Uterus (tissue), 4 donors: Measurements from ENCODE around the gene ZNF578. TPM values are rescaled to one million over a fixed set of nuclear protein-coding genes. Genes with fewer than 3 reads are reported as not detected.
"Not testable (repeated sequence)": the region's sequence is repeated elsewhere in the genome, so short reads cannot be mapped to it uniquely, and the experiment has no call there.

Source experiments
- DNase-seq, 2 donors: peaks; one replicate each; pipeline ENCODE4 v3.0.0-alpha.2; 2019 to 2020
- H3K27ac ChIP-seq, 2 donors: fragments of 200-600 bp; sonication (generic); 1 replicate in 1 of 2; 2 replicates in 1 of 2; pipeline ENCODE4 v1.5.1; 2016 to 2018
- H3K27me3 ChIP-seq, 2 donors: fragments of 200-600 bp; sonication (generic); one replicate each; pipeline ENCODE4 v1.5.1; 2018 to 2019; ENCODE audit warnings: control low read depth in 1 of 2
- H3K36me3 ChIP-seq, 2 donors: fragments of 200-600 bp; sonication (generic); one replicate each; pipeline ENCODE4 v1.5.1; 2019; ENCODE audit warnings: control low read depth in 1 of 2
- H3K4me1 ChIP-seq, 2 donors: fragments of 200-600 bp; sonication (generic); one replicate each; pipeline ENCODE4 v1.5.1; 2018 to 2019; ENCODE audit warnings: control low read depth in 1 of 2
- H3K4me3 ChIP-seq, 2 donors: fragments of 200-600 bp; sonication (generic); 1 replicate in 1 of 2; 2 replicates in 1 of 2; pipeline ENCODE4 v1.5.1; 2018 to 2019; ENCODE audit warnings: mild to moderate bottlenecking in 1 of 2
- H3K9me3 ChIP-seq, 2 donors: fragments of 200-600 bp; sonication (generic); one replicate each; pipeline ENCODE4 v1.5.1; 2019; ENCODE audit warnings: control low read depth in 1 of 2
- CTCF ChIP-seq, 4 experiments: fragments of 200-600 bp in 2 of 4; fragments of 450-650 bp in 2 of 4; sonication (generic) in 2 of 4; IDR thresholded peaks; one replicate each; pipeline ENCODE4 v1.5.1; 2016 to 2019; ENCODE audit warnings: antibody characterized with exemption in 4 of 4, mild to moderate bottlenecking in 2 of 4, moderate library complexity in 1 of 4
- POLR2A ChIP-seq, 2 donors: fragments of 450-650 bp; IDR thresholded peaks; one replicate each; pipeline ENCODE4 v1.6.1; 2016; ENCODE audit warnings: antibody characterized with exemption in 2 of 2, mild to moderate bottlenecking in 1 of 2, moderate library complexity in 1 of 2
- intact Hi-C: fragments of 100-400 bp; cut with DNase I; formaldehyde crosslinking; loops from one replicate; pipeline ENCODE4 v1.15.1; 2023; ENCODE audit warnings: low total_unique reads
- total RNA-seq, 4 donors: library from RNA; depleted of rRNA in 3 of 4; stranded (reverse); fragments of >200 nt in 3 of 4; gene quantifications; one replicate each; pipeline versions ENCODE4 v1.1.0 to v1.2.4, GENCODE V29; 2014 to 2023
- donor health status: DM: yes; HTN: yes; CAD: no.

ZNF578 gene
- total RNA-seq, 4 donors from 2014 or later, result 6.7 to 17.1 (median 10.6) TPM

- Histone ChIP-seq H3K9me3 (no peaks in the 10 kb centered on the region), H3K36me3 (no peaks in the 10 kb centered on the region), H3K27me3 (no peaks in the 10 kb centered on the region), H3K4me3 (no peak overlapping the region), H3K27ac (no peak overlapping the region), H3K4me1 (no peaks in the 10 kb centered on the region)
- TF ChIP-seq POLR2A (IDR thresholded peaks at IDR 0.05), result no peak
- TF ChIP-seq CTCF (IDR thresholded peaks at IDR 0.05), result no peak
- no peak for DNase-seq
- intact Hi-C loops, result no loop called here
Observed at GRCh38 chr19:52507266-52507665, 53.9 kb downstream of the ZNF578 start.

GRCh38 chr19:52516191-52516590 is 62.8 kb downstream of the ZNF578 start:
- DNase-seq, result no peak
- Histone ChIP-seq H3K4me1 (no peaks in the 10 kb centered on the region), H3K4me3 (no peak overlapping the region), H3K36me3 (no peaks in the 10 kb centered on the region), H3K27me3 (no peaks in the 10 kb centered on the region), H3K9me3 (no peaks in the 10 kb centered on the region), H3K27ac (no peak overlapping the region)
- TF ChIP-seq CTCF (IDR thresholded peaks at IDR 0.05) (no peak), POLR2A (IDR thresholded peaks at IDR 0.05) (no peak)
- intact Hi-C loops, result no loop called here

- Histone ChIP-seq H3K4me1 (no peaks in the 10 kb centered on the region), H3K27me3 (no peaks in the 10 kb centered on the region), H3K36me3 (no peaks in the 10 kb centered on the region), H3K27ac (no peak overlapping the region), H3K4me3 (no peak overlapping the region), H3K9me3 (no peaks in the 10 kb centered on the region)
- no peak for TF ChIP-seq POLR2A (IDR thresholded peaks at IDR 0.05)
- TF ChIP-seq CTCF (IDR thresholded peaks at IDR 0.05), result no peak
- no peak for DNase-seq
- intact Hi-C loops, result no loop called here
Observed at GRCh38 chr19:52518646-52519045, 65.3 kb downstream of the ZNF578 start.

- H3K27me3 ChIP-seq, DNase-seq, intact Hi-C loops, H3K4me1 ChIP-seq, H3K4me3 ChIP-seq, H3K9me3 ChIP-seq, H3K27ac ChIP-seq, H3K36me3 ChIP-seq: not testable (repeated sequence)
Observed at GRCh38 chr19:52519175-52519574, 65.8 kb downstream of the ZNF578 start.

DNA sequence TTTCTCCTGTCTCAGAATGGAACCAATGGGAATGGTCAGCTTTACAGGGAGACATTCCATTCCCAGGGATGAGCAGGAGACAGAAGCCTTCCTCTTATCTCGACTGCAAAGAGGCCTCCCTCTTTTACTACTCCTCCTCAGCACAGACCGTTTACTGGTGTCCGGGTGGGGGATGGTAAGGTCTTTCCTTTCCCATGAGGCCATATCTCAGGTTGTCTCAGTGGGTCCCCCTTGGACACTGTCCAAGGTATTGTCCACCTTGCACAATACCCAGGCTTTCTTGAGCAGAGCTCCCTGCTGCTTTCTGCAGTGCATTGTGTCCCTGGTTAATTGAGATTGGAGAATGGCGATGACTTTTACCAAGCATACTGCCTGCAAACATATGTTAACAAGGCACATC is 66.7 kb downstream of the ZNF578 start:
- DNase-seq, result no peak
- H3K4me1 ChIP-seq, result no peaks in the 10 kb centered on the region
- H3K4me3 ChIP-seq, result no peak overlapping the region
- no peak for TF ChIP-seq POLR2A (IDR thresholded peaks at IDR 0.05)
- TF ChIP-seq CTCF (IDR thresholded peaks at IDR 0.05), result no peak
- no peaks in the 10 kb centered on the region for H3K36me3 ChIP-seq
- no peaks in the 10 kb centered on the region for H3K9me3 ChIP-seq
- intact Hi-C loops, result no loop called here
- no peak overlapping the region for H3K27ac ChIP-seq
- no peaks in the 10 kb centered on the region for H3K27me3 ChIP-seq

DNA sequence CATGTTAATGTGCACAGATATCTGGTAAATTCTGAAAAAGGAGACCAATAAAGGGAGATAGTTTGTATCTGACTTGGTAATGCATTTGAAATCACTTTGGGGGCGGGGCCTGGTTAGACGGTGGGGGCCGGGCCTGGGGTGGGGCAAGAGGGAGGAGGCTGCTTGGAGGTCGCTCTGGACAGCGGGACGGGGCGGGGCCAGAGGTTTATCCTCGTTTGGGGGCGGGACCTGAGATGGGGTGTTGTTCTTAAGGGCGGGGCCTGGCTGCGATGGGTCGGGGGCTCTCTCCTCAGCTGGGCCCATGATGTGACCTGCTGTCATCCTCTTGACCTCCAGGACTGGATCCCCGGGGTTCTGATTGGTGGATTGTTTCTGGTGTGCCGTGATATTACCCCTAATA is 69.2 kb downstream of the ZNF578 start:
- H3K36me3 ChIP-seq, result no peaks in the 10 kb centered on the region
- H3K4me3 ChIP-seq, result no peak overlapping the region
- no peak overlapping the region for H3K27ac ChIP-seq
- no peaks in the 10 kb centered on the region for H3K9me3 ChIP-seq
- TF ChIP-seq POLR2A (IDR thresholded peaks at IDR 0.05) (no peak), CTCF (IDR thresholded peaks at IDR 0.05) (no peak)
- H3K27me3 ChIP-seq, result no peaks in the 10 kb centered on the region
- no peaks in the 10 kb centered on the region for H3K4me1 ChIP-seq
- intact Hi-C loops, result no loop called here
- no peak for DNase-seq
